GM23338 (cell line): ENCODE results near the gene THRA.

Experiments
- CREB1 ChIP-seq: fragments of 250-450 bp; sonication (Bioruptor Pico); IDR thresholded peaks from 2 replicates; pipeline ENCODE4 v1.5.0; 2020; ENCODE audit warnings: low read depth, mild to moderate bottlenecking, moderate library complexity
- CTCF ChIP-seq, 2 experiments: fragments of 200-600 bp in 1 of 2; sonication (generic) in 1 of 2; conservative IDR thresholded peaks; 2 replicates each; pipeline versions ENCODE4 v1.5.1 to v1.6.1; 2016 to 2017; ENCODE audit warnings: antibody characterized with exemption in 2 of 2, low read depth in 2 of 2, mild to moderate bottlenecking in 2 of 2, moderate library complexity in 1 of 2
- EZH2 ChIP-seq: fragments of 200-600 bp; sonication (generic); IDR thresholded peaks from one replicate; pipeline ENCODE4 v1.8.0; 2017; ENCODE audit warnings: antibody characterized with exemption, mild to moderate bottlenecking, low read depth; ENCODE audit not compliant: unreplicated experiment
- EZH2phosphoT487 ChIP-seq: fragments of 200-600 bp; sonication (generic); IDR thresholded peaks from one replicate; pipeline ENCODE4 v1.8.1; 2018; ENCODE audit warnings: antibody characterized with exemption; ENCODE audit not compliant: unreplicated experiment
- POLR2AphosphoS5 ChIP-seq: IDR thresholded peaks from 2 replicates; pipeline ENCODE4 v1.6.1; 2016; ENCODE audit warnings: antibody characterized with exemption, low read depth

GRCh38 chr17:40070709-40071312, 8.0 kb downstream of the THRA start:
- TF ChIP-seq CTCF (conservative IDR thresholded peaks at IDR 0.05; ENCODE audit: low read depth in 2 of 2) (no peak), POLR2AphosphoS5 (no peak), CREB1 (CRISPR knock-in tag) (no peak), EZH2 (no peak), EZH2phosphoT487 (no peak)
